HG03066 (cell line): ENCODE results near the gene ERAS.

Experiments used
- ATAC-seq: cut with Tn5 transposase; IDR thresholded peaks from one replicate; pipeline ENCODE4 v1.9.1; 2021; ENCODE audit warnings: low read depth; ENCODE audit not compliant: unreplicated experiment

ERAS gene, protein sequence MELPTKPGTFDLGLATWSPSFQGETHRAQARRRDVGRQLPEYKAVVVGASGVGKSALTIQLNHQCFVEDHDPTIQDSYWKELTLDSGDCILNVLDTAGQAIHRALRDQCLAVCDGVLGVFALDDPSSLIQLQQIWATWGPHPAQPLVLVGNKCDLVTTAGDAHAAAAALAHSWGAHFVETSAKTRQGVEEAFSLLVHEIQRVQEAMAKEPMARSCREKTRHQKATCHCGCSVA

DNA sequence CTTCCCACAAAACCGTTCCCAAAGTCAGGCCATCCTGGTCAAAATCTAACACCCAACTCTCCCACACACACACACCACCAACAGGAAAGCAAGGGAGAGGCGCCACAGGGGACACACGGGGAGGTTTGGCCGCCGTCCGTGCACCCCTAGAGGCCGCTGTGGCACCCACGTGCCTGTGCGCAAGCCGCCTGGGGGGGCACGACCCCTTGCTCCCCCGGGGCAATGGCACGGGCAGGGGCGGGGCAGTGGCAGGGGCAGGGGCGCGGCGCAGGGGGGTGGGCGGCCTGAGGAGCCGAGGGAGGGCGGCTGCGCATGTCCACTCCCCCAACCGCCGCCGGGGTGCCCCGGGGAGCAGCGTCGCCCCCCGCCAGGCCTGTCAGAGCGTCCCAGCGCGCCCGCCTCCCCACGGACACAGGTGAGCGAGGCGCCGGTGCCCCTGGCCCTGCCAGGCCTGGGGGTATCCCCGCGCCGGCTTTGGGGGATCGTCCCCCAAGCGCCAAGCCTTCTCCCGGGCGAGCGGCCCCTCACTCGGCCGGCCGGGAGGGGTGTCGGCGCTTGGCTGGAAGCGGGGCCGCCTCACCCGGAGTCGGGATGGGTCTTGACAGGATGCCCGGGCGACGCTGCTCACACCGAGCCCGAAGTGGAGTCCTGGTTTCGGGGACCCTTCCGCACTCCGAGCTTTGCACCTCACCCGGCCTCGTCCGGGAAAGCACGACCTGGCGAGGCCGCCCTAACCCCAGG lies at the start of gene ERAS:
ERAS (plus strand) TSS at position 379 of the 741 bp plus-strand sequence. CDS start 2,611 bp downstream, outside the sequence.
- no peak for ATAC-seq

DNA sequence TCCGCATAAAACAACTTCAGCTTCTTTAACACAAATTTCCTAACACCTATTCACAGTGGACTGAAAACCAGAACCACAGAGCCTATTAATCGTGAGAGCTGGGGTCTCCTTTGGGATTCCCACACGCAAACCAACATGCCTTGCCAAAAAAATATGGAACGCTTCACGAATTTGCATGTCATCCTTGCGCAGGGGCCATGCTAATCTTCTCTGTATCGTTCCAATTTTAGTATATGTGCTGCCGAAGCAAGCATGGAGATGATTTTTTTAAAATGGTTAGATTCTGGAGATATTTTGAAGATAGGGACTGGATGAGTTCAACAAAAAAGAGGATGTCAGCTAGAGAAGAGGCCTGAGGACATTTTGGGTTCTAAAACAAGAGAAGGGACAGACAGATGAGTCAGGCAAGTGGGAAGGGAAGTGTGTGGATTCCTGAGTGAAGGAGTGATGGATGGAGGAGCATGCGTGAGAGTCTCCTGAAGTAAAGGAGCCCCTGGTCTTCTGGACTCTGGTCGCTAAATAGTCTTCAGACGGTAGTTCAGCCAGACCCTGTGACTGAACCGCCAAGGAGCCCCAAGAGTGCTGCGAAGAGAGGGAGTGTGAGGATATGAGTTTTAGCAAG lies 49.4 kb upstream of the ERAS start:
- ATAC-seq, result no peak

DNA sequence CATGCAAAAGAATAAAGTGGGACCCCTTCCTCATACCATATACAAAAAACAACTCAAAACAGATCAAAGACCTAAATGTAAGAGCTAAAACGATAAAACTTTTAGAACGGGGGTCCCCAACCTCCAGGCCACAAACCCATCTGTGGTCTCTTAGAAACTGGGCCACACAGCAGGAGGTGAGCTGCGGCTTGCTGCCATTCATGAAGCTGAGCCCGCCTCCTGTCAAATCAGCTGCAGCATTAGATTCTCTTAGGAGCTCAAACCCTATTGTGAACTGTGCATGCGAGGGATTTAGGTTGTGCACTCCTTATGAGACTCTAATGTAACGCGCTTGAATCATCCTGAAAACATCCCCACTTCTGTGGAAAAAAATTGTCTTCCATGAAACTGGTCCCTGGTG lies 46.9 kb upstream of the ERAS start:
- ATAC-seq, result no peak

- no peak for ATAC-seq
These were observed 44.6 kb upstream of the ERAS start for GRCh38 chrX:48781705-48782104.

GRCh38 chrX:48782216-48782615 lies 44.1 kb upstream of the ERAS start:
- no peak for ATAC-seq

GRCh38 chrX:48782795-48783194 lies 43.5 kb upstream of the ERAS start:
- ATAC-seq, result no peak

DNA sequence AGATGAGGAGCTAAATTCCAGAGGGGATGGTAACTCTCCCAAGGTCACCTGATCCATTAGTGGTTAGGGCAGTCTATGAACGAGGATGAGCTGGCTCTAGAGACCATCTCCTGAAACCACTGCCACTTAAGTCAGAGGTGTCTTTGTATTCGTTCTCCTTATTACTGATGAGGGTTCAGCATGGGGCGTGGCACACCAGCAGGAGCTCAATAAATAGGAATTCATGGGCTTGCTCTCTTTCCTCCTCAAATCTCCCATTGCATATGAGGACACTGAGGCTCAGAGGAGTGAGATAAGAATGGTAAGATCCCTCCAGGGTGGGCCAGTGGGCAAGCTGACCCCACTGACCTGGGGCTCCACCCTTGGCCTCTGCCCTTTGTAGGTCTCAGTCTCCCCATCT lies 41.6 kb upstream of the ERAS start:
- no peak for ATAC-seq

DNA sequence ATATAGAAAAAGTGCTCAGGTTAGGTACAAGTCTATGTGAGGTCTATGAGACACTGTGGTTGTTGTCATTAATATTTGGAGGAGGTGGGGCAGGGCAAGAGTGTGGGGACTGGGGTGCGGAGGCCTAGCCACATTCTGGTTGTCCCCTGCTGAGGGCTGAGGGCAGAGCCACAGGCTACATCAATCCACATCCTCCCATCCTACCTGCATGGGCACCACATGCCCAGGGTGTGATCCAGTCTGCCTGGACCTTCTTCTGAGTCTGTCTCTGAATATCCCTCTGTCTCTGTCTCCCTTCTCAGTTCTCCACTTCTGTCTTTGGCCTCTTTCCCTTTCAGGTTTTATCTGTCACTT lies 41.1 kb upstream of the ERAS start:
- no peak for ATAC-seq

GRCh38 chrX:48785540-48786214 lies 40.6 kb upstream of the ERAS start:
- no peak for ATAC-seq

GRCh38 chrX:48786341-48786800 lies 39.9 kb upstream of the ERAS start, which contains the start of gene GATA1:
GATA1 (plus strand) TSS chrX:48786590; CDS start chrX:48791110, 4,520 bp downstream.
- ATAC-seq, result no peak

- no peak for ATAC-seq
These were observed 39.3 kb upstream of the ERAS start for GRCh38 chrX:48786825-48787504.

- ATAC-seq, result no peak
These were observed 38.5 kb upstream of the ERAS start for GRCh38 chrX:48787505-48788443.

DNA sequence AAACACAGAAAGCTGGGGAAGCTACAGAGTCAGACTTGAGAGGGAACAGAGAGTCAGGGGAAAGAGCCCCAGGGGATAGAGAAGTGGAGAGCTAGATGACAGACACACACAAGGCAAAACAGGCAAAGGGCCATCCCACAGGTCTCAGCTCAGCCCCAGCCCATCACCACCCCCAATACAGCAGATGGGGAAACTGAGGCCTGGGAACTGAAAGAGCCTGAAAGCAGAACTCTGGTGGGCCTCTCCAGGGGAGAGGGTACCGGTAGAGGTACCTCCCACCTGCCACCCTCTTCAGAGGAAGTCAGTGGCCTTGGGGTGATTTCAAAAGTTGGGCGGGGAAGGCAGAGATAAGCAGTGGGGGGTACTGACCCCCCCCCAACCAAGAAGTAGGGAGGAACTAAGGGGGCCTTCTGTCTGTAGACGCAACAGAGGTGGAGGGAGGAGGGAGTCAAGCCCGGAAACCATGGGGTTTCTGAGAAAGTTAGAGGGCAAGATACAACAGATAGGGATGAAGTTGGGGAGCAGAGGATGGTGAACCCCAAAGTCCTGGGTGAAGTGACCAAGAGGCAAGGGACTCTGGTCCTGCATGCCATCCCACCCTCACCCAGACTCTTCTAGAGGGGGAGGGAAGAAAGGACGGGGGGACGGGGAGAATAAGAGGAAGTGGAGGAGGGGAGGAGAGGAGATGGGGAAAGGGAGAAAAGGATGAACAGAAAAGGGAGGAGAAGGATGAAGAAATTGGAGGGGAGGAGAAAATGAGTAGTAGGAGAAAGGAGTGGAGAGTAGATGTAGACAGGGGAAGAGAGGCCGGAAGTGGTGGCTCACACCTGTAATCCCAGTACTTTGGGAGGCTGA lies 36.7 kb upstream of the ERAS start:
- no peak for ATAC-seq

- no peak for ATAC-seq
These were observed 35.8 kb upstream of the ERAS start for GRCh38 chrX:48790477-48790876.

GRCh38 chrX:48791063-48791820 lies 35.1 kb upstream of the ERAS start:
- no peak for ATAC-seq

- no peak for ATAC-seq
These were observed 34.1 kb upstream of the ERAS start for GRCh38 chrX:48792219-48792618.

DNA sequence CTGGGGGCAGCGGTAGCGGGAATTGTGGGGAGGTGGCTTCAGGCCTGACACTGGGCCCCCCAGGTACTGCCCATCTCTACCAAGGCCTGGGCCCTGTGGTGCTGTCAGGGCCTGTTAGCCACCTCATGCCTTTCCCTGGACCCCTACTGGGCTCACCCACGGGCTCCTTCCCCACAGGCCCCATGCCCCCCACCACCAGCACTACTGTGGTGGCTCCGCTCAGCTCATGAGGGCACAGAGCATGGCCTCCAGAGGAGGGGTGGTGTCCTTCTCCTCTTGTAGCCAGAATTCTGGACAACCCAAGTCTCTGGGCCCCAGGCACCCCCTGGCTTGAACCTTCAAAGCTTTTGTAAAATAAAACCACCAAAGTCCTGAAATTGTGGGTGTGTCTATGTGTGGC lies 32.4 kb upstream of the ERAS start:
- no peak for ATAC-seq

- no peak for ATAC-seq
These were observed 31.9 kb upstream of the ERAS start for GRCh38 chrX:48794340-48794910.
